Measurements from ENCODE around the gene ALLC. TPM values are rescaled to one million over a fixed set of nuclear protein-coding genes. Genes with fewer than 3 reads are reported as not detected.

Gene ALLC
- total and polyA plus RNA-seq, 2 experiments from 2014 or later, result not detected

- no peaks in the 10 kb centered on the region for H3K36me3 ChIP-seq (replicated peaks; ENCODE audit: insufficient read depth, low read depth)
- TF ChIP-seq EZH2phosphoT487 (IDR thresholded peaks at IDR 0.05; ENCODE audit: low read depth, severe bottlenecking, unreplicated experiment) (no peak), EZH2 (IDR thresholded peaks at IDR 0.05; ENCODE audit: borderline replicate concordance) (no peak)
Measured at GRCh38 chr2:3706892-3707291, 48.9 kb downstream of the ALLC start.

GRCh38 chr2:3708576-3708975, 50.6 kb downstream of the ALLC start:
- Histone ChIP-seq H3K27me3 (no peaks in the 10 kb centered on the region), H3K4me2 (no peak overlapping the region), H3K9me3 (ENCODE audit: low read depth) (no peaks in the 10 kb centered on the region), H4K20me1 (ENCODE audit: insufficient read depth, poor library complexity, severe bottlenecking) (no peaks in the 10 kb centered on the region), H2AFZ (no peak overlapping the region), H3K79me2 (no peaks in the 10 kb centered on the region), H3K27ac (no peak overlapping the region), H3K4me3 (no peak overlapping the region), H3K9me2 (replicated peaks; ENCODE audit: insufficient read depth) (no peaks in the 10 kb centered on the region), H3K4me1 (ENCODE audit: insufficient read depth) (no peaks in the 10 kb centered on the region), H3K36me3 (replicated peaks; ENCODE audit: insufficient read depth, low read depth) (no peaks in the 10 kb centered on the region)
- 96% methylated on average over 4 of the region's 4 CpGs for WGBS (ENCODE audit: low lambda C conversion rate, missing lambda C conversion rate)
- TF ChIP-seq CTCF (IDR thresholded peaks at IDR 0.05; ENCODE audit: poor library complexity) (no peak), EZH2 (IDR thresholded peaks at IDR 0.05; ENCODE audit: borderline replicate concordance) (no peak), EZH2phosphoT487 (IDR thresholded peaks at IDR 0.05; ENCODE audit: low read depth, severe bottlenecking, unreplicated experiment) (no peak)
- no peak for DNase-seq (ENCODE audit: low spot score)

More at GRCh38 chr2:3706892-3707291, 48.9 kb downstream of the ALLC start:
- Histone ChIP-seq H3K27me3 (no peaks in the 10 kb centered on the region), H3K4me1 (ENCODE audit: insufficient read depth) (no peaks in the 10 kb centered on the region), H3K4me3 (no peak overlapping the region), H3K9me2 (replicated peaks; ENCODE audit: insufficient read depth) (no peaks in the 10 kb centered on the region), H2AFZ (no peak overlapping the region), H3K9me3 (ENCODE audit: low read depth) (no peaks in the 10 kb centered on the region), H3K79me2 (no peaks in the 10 kb centered on the region), H4K20me1 (ENCODE audit: insufficient read depth, poor library complexity, severe bottlenecking) (no peaks in the 10 kb centered on the region), H3K4me2 (no peak overlapping the region), H3K27ac (no peak overlapping the region)
- no peak for DNase-seq (ENCODE audit: low spot score)
- WGBS (ENCODE audit: low lambda C conversion rate, missing lambda C conversion rate), result 82% methylated on average over 5 of the region's 5 CpGs

- 88% methylated on average over 6 of the region's 6 CpGs for WGBS (ENCODE audit: low lambda C conversion rate, missing lambda C conversion rate)
- H3K4me2 ChIP-seq, result no peak overlapping the region
- TF ChIP-seq EZH2phosphoT487 (IDR thresholded peaks at IDR 0.05; ENCODE audit: low read depth, severe bottlenecking, unreplicated experiment) (no peak), EZH2 (IDR thresholded peaks at IDR 0.05; ENCODE audit: borderline replicate concordance) (no peak), CTCF (IDR thresholded peaks at IDR 0.05; ENCODE audit: poor library complexity) (no peak)
Measured at GRCh38 chr2:3709225-3709624, 51.2 kb downstream of the ALLC start.

GRCh38 chr2:3712424-3712823, 54.4 kb downstream of the ALLC start:
- Histone ChIP-seq H3K36me3 (replicated peaks; ENCODE audit: insufficient read depth, low read depth) (no peaks in the 10 kb centered on the region), H4K20me1 (ENCODE audit: insufficient read depth, poor library complexity, severe bottlenecking) (no peaks in the 10 kb centered on the region), H3K4me1 (ENCODE audit: insufficient read depth) (no peaks in the 10 kb centered on the region), H3K9me2 (replicated peaks; ENCODE audit: insufficient read depth) (no peaks in the 10 kb centered on the region), H3K79me2 (no peaks in the 10 kb centered on the region), H3K4me3 (no peak overlapping the region), H3K27ac (no peak overlapping the region), H3K4me2 (no peak overlapping the region), H3K27me3 (no peaks in the 10 kb centered on the region), H2AFZ (no peak overlapping the region), H3K9me3 (ENCODE audit: low read depth) (no peaks in the 10 kb centered on the region)
- WGBS (ENCODE audit: low lambda C conversion rate, missing lambda C conversion rate), result 64% methylated on average over 3 of the region's 3 CpGs
- no peak for DNase-seq (ENCODE audit: low spot score)
- TF ChIP-seq CTCF (IDR thresholded peaks at IDR 0.05; ENCODE audit: poor library complexity) (no peak), EZH2phosphoT487 (IDR thresholded peaks at IDR 0.05; ENCODE audit: low read depth, severe bottlenecking, unreplicated experiment) (no peak), EZH2 (IDR thresholded peaks at IDR 0.05; ENCODE audit: borderline replicate concordance) (no peak)

More at GRCh38 chr2:3709225-3709624, 51.2 kb downstream of the ALLC start:
- Histone ChIP-seq H3K4me1 (ENCODE audit: insufficient read depth) (no peaks in the 10 kb centered on the region), H3K79me2 (no peaks in the 10 kb centered on the region), H4K20me1 (ENCODE audit: insufficient read depth, poor library complexity, severe bottlenecking) (no peaks in the 10 kb centered on the region), H2AFZ (no peak overlapping the region), H3K27ac (no peak overlapping the region), H3K9me2 (replicated peaks; ENCODE audit: insufficient read depth) (no peaks in the 10 kb centered on the region), H3K4me3 (no peak overlapping the region), H3K9me3 (ENCODE audit: low read depth) (no peaks in the 10 kb centered on the region), H3K36me3 (replicated peaks; ENCODE audit: insufficient read depth, low read depth) (no peaks in the 10 kb centered on the region), H3K27me3 (no peaks in the 10 kb centered on the region)
- no peak for DNase-seq (ENCODE audit: low spot score)

All from hepatocyte (in vitro differentiated cells).